ENCODE measurements around the gene NAXD.
"Not testable (repeated sequence)": the region's sequence is repeated elsewhere in the genome, so short reads cannot be mapped to it uniquely, and the experiment has no call there.

NAXD gene

DNA sequence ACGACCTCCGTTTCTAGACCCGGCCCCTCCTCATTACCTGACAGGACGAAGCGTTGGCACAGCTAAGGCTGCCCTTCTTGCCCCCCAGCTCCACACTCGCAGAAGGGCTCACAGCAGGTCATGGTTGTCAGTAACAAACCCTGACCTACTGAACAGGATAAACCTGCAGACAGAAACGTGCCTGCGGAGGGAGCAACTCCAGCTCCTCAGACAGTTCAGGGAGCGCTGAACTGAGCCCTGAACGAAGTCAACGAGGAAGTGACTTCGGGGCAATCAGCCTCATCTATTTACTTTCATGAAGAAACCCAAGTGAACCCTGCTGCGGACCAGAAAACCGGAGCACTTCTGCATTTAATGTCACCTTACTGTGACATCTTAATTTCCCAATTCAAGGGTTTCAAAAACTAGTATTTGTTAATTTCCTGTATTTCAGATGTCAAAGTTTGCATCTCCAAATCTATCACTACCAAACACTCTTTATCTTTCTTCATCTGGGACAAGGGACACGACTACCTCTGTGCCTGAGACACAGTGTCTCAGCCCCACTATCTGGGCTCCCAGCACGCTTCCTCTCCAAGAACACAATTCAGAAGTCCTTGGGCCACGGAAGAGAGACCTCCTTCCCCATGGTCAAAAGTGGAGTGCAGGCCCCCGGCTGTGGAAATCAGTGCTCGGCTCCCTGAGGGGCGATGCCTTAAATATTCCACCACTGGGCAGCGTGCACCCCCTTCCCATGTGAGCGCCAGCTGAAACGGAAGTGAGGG lies 50.3 kb downstream of the NAXD start:
- no peak for DNase-seq

DNA sequence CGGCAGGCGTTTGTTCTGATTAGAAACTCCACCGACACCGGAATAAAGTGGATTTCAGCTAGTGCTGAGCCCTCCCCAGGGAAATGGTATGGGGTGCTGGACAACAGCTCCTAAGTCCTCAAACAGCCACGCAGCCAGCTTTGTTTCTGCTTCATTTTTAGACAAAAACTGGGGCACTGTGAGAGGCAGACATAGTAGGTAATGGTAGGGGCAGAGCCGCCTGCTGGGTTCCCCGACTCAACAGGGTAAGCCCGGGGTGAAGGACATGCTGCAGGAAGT lies 50.8 kb downstream of the NAXD start:
- no peak for DNase-seq

DNA sequence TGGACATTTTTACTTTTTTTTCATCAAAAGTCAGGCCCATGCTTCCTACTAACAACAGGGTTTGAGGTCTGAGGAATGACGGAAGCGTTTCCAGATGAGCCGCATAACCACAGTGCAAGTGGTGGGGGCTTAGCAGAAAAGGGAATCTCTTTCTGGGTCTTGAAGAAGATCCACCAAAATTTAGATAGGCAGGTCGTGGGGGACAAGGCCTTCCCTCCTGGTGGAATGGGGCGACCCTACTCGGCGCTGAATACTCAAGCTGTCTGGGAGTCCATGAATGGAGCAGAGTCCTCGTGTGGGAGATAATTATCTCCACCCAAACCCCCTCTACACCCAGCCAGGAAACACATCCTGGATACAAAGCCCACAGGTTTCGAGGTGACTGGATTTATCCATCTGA lies 53.7 kb downstream of the NAXD start:
- no peak for DNase-seq

GRCh38 chr13:110669814-110670213 lies 54.5 kb downstream of the NAXD start:
- not testable (repeated sequence) for DNase-seq

- no peak for DNase-seq
These were observed 61.5 kb downstream of the NAXD start for GRCh38 chr13:110676595-110677587.

GRCh38 chr13:110677731-110678545 lies 62.6 kb downstream of the NAXD start:
- no peak for DNase-seq

DNA sequence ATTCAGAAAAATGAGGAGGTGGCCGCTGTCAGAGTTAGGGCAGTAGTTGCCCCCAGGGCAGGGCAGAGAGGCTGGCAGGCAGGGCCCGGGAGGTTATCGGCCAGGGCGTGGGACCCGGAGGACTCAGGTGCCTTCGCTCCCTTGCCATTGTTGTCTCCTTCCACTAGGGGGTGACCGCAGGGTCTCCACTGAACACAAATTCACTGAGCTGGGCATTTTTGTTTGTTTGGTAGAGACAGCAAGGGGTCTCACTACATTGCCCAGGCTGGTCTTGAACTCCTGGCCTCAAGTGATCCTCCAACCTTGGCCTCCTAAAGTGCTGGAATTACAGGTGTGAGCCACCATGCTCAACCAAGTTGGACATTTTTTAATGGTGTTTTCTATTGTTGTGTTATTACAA lies 65.5 kb downstream of the NAXD start:
- DNase-seq = no peak

DNA sequence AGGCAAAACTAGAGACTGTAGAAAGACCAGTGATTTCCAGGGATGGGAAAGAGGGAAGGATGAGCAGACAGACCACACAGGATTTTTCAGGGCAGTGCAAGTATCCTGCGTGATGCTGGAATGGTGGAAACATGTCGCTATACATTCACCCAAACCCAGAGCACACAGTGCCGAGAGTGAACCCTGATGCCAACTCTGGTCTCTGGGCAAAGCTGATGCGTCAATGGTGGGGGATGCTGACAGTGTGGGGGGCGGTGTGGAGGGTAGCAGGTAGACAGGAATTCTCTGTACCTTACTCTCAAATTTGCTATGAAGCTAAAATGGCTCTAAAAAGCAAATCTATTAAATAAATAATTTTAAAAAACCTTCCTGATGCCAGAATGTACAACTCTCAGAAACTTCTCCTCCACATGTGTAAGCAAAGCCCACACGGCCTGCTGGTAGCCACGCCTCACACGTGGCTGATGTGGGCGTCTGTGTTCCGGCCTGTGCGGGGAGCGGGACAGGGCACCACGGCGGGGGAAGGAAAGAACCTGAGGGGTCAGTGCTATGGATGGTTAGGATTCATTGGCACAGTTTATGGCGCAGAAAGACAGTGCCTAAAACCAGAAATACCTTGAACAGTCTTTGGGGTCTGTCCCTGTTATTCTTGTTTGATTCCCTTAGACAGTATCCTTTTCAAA lies 66.7 kb downstream of the NAXD start:
- no peak for DNase-seq

GRCh38 chr13:110682746-110683145 lies 67.4 kb downstream of the NAXD start:
- no peak for DNase-seq

GRCh38 chr13:110683203-110683883 lies 68.0 kb downstream of the NAXD start:
- DNase-seq = no peak

DNA sequence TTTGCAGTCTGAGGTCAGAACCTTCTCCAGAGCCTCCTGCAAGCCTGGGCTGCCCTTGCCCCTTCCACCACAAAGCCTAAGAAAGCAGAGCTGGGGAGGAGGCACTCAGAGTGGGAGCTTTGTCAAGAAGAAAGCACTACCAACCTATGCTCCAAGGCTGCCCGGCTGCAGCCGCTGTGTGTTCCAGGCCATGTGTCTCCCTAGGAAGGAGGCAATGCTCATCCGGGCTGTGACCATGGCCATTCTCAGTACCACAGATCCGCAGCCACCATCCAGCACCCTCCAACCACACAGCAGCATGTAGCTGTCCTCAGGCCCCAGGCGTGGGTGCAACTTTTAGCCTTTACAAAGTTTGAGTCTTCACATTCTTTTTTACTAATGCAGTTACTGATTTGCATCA lies 68.6 kb downstream of the NAXD start:
- DNase-seq = no peak

GRCh38 chr13:110684388-110685056 lies 69.2 kb downstream of the NAXD start:
- DNase-seq = no peak

- no peak for DNase-seq
These were observed 70.1 kb downstream of the NAXD start for GRCh38 chr13:110685305-110686020.

GRCh38 chr13:110687736-110688135 lies 72.4 kb downstream of the NAXD start:
- DNase-seq = no peak

DNA sequence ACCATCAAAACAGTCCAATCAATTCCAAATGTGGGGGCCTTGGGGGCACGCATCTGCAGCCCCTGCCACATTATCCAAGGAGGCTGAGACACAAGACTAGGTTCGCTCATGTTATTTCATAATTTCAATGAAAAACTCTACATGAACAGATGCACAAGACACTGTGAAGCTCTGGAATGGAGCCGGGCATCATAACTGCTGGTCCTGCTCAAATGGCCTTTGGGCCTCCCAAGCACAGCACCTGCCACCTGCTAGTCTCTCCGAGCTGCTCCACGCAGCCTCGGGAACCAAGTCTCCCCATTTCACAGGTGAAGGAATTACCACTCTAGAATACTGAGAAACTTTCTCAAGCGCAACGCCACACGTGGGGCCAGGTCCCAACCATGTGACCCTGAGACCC lies 73.7 kb downstream of the NAXD start:
- DNase-seq = no peak
